ENCODE data around the gene PDE4DIP.
"Not testable (repeated sequence)": the region's sequence is repeated elsewhere in the genome, so short reads cannot be mapped to it uniquely, and the experiment has no call there.

The PDE4DIP gene

GRCh38 chr1:148874408-148875388 lies 30.5 kb downstream of the PDE4DIP start:
- not testable (repeated sequence) for DNase-seq

GRCh38 chr1:148879812-148880416 lies 35.7 kb downstream of the PDE4DIP start:
- not testable (repeated sequence) for DNase-seq

GRCh38 chr1:148881261-148881660 lies 37.0 kb downstream of the PDE4DIP start:
- not testable (repeated sequence) for DNase-seq

- DNase-seq, result not testable (repeated sequence)
Measured at GRCh38 chr1:148885219-148885618, 41.0 kb downstream of the PDE4DIP start.

- DNase-seq, result not testable (repeated sequence)
Measured at GRCh38 chr1:148886293-148886692, 42.1 kb downstream of the PDE4DIP start.

- DNase-seq, result not testable (repeated sequence)
Measured at GRCh38 chr1:148888597-148888996, 44.4 kb downstream of the PDE4DIP start.

- not testable (repeated sequence) for DNase-seq
Measured at GRCh38 chr1:148889267-148890074, 45.2 kb downstream of the PDE4DIP start.

GRCh38 chr1:148890075-148890568 lies 45.9 kb downstream of the PDE4DIP start:
- DNase-seq, result not testable (repeated sequence)

GRCh38 chr1:148894360-148895352 lies 50.4 kb downstream of the PDE4DIP start:
- DNase-seq, result not testable (repeated sequence)

GRCh38 chr1:148900026-148900425 lies 55.8 kb downstream of the PDE4DIP start:
- DNase-seq, result not testable (repeated sequence)

GRCh38 chr1:148900691-148901090 lies 56.5 kb downstream of the PDE4DIP start:
- DNase-seq, result not testable (repeated sequence)

- not testable (repeated sequence) for DNase-seq
Measured at GRCh38 chr1:148901150-148901952, 57.1 kb downstream of the PDE4DIP start.

- DNase-seq, result not testable (repeated sequence)
Measured at GRCh38 chr1:148901953-148902341, 57.7 kb downstream of the PDE4DIP start.

GRCh38 chr1:148909219-148909826 lies 65.1 kb downstream of the PDE4DIP start:
- DNase-seq, result not testable (repeated sequence)

GRCh38 chr1:148911303-148911928 lies 67.2 kb downstream of the PDE4DIP start:
- DNase-seq, result not testable (repeated sequence)

- not testable (repeated sequence) for DNase-seq
Measured at GRCh38 chr1:148916222-148916621, 72.0 kb downstream of the PDE4DIP start.

- DNase-seq, result not testable (repeated sequence)
Measured at GRCh38 chr1:148916695-148917348, 72.6 kb downstream of the PDE4DIP start.

GRCh38 chr1:148918836-148919447 lies 74.7 kb downstream of the PDE4DIP start:
- DNase-seq, result not testable (repeated sequence)
